Muscle of back (tissue), 13 donors: ENCODE measurements around the gene SP7. TPM values are rescaled to one million over a fixed set of nuclear protein-coding genes. Genes with fewer than 3 reads are reported as not detected.
"Not testable (repeated sequence)": the region's sequence is repeated elsewhere in the genome, so short reads cannot be mapped to it uniquely, and the experiment has no call there.

ENCODE experiments used
- DNase-seq, 3 donors: peaks; one replicate each; pipeline versions ENCODE4 v3.0.0 to v3.0.0-alpha.2; 2013
- long read RNA-seq, 9 donors: transcript quantifications; one replicate each; lab custom pipeline, GENCODE V29; 2026
- polyA plus RNA-seq, 10 donors: library from polyadenylated mRNA; unstranded; fragments of 120-200 nt; gene quantifications; one replicate each; pipeline ENCODE4 v1.2.1, GENCODE V29; 2013; ENCODE audit not compliant: insufficient read length in 10 of 10

The SP7 gene
- under 1 TPM in 5 of 10 donors, not detected in 5; 0.10 to 0.22 (median 0.20) TPM for polyA plus RNA-seq
- long read RNA-seq, donor 1, result 0 reads
- long read RNA-seq, donor 2, partial matches to known transcripts, result 255 of 279 reads
- long read RNA-seq, donor 2, other reads (novel, unspliced or antisense), result 24 of 279 reads
- long read RNA-seq, donor 3, result 0 reads
- long read RNA-seq, donor 4, partial matches to known transcripts, result 164 of 203 reads
- long read RNA-seq, donor 4, other reads (novel, unspliced or antisense), result 39 of 203 reads
- long read RNA-seq, donor 5, result 0 reads
- long read RNA-seq, donor 6, partial matches to known transcripts, result 251 of 281 reads
- long read RNA-seq, donor 6, other reads (novel, unspliced or antisense), result 30 of 281 reads
- long read RNA-seq, donor 7, result 0 reads
- long read RNA-seq, donor 8, result 0 reads
- long read RNA-seq, donor 9, result 0 reads

DNA sequence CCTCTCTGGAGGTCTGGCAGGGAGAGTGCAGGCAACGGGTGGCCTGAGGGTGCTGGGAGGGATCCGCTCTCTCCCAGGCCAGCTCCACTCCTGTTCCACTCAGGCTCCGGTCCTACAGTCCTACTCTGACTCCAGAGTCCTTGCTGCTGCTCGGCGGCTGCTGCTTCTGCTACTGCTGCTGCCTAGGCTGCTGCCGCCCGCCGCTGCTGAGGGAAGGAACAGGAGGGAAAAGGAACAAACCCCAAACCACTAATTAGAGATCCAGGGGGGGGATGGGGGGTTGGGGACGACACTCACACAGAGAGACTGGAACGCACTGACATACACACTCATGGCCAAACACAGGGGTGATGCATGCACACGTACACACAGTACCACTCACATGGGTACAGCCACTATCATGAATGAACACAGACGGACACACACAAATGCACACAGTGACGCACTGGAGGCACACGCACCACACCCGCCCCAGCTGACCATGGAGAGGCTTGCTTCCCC is at the start of gene SP7:
Gene SP7, minus strand, starts transcription at position 174 of the 501 bp plus-strand sequence. CDS start 708 bp downstream, outside the sequence.
- DNase-seq, result no peak

DNA sequence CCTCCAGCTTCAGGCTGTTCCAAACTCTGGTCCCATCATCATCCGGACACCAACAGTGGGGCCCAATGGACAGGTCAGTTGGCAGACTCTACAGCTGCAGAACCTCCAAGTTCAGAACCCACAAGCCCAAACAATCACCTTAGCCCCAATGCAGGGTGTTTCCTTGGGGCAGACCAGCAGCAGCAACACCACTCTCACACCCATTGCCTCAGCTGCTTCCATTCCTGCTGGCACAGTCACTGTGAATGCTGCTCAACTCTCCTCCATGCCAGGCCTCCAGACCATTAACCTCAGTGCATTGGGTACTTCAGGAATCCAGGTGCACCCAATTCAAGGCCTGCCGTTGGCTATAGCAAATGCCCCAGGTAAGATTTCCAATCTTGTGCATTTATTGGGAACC is 47.1 kb upstream of the SP7 start:
- no peak for DNase-seq

DNA sequence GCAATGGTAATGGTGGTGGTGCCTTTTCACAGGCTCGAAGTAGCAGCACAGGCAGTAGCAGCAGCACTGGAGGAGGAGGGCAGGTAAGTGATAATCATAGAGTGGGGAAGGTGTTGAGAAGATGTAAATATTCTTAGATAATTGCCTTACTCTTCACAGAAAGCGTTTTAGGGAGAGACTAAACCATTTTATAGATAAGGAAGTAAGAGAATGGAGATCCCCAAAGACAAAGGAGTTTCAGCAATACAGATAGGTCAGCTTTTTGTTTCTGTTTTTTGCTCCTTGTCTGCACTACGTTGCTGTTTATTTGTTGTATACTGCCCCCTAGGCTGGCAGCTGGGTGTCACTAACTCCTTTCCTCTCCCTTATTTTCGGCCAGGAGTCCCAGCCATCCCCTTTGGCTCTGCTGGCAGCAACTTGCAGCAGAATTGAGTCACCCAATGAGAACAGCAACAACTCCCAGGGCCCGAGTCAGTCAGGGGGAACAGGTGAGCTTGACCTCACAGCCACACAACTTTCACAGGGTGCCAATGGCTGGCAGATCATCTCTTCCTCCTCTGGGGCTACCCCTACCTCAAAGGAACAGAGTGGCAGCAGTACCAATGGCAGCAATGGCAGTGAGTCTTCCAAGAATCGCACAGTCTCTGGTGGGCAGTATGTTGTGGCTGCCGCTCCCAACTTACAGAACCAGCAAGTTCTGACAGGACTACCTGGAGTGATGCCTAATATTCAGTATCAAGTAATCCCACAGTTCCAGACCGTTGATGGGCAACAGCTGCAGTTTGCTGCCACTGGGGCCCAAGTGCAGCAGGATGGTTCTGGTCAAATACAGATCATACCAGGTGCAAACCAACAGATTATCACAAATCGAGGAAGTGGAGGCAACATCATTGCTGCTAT is 45.8 kb upstream of the SP7 start:
- peak in 1 of 3 donors; percentile 43 for DNase-seq

DNA sequence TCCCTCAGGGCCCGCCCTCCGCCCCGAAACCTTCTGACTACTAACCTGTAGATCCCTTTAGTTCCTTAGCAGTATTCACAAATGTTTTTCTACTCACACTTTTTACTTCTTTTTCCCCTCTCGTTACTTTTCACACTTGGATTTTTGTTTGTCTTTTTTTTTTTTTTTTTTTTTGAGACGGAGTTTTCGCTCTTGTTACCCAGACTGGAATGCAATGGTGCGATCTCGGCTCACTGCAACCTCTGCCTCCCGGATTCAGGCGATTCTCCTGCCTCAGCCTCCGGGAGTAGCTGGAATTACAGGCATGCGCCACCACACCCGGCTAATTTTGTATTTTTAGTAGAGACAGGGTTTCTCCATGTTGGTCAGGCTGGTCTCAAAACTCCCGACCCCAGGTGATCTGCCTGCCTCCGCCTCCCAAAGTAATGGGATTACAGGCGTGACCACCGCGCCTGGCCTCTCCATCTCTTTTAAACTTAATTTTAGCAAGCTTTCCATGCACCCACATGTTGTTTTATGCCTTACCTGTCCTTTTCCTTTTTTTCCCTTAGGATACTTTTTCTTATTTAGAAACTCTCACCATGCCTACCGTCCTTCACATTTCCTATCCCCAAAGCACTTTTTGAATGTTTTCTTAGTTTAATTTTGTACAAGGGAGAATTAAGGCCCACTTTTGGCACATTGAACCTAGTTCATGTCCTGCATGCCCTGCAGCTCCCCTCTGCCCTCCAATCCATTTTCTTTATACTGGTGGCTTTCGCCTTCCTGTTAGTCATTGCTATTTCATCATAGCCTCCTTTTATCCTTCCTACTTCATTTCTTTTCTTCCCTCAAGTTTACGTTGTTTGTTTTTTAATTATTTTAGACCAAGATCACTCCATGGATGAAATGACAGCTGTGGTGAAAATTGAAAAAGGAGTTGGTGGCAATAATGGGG is 44.9 kb upstream of the SP7 start:
- DNase-seq, result no peak

DNA sequence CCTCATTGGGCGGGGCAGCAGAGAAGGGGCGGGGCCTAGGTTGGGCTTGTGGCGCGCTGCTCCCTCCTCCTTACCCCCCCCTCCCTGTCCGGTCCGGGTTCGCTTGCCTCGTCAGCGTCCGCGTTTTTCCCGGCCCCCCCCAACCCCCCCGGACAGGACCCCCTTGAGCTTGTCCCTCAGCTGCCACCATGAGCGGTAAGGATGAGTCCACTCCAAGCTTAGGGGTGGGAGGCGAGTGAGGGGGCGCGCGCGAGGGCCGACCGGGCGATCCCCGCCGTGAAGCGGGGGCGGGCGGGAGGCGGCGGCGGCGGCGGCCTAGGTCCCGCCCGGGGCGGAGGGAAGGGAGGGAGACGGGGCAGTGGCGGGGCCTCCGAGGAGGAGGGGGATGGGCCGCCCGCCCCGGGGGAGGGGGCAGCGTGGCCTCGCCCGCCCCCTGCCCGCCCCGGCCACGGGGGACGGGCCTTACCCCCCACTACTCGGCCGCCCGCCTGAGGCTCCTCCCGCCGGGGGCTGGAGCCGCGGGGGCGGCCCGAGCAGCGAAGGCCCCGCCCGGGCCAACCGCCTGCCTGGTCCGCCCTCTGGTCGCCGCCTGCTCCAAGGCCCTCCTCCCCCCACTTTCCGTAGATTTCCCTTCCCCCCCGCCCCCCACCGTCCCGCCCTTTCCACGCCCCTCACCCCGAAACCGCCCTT is 44.1 kb upstream of the SP7 start, which contains the start of gene SP1:
Gene SP1, plus strand, starts transcription at position 73 of the 690 bp plus-strand sequence. Its CDS starts 116 bp downstream, at position 189.
- peak; percentile 94 to 96 (median 96) for DNase-seq

DNA sequence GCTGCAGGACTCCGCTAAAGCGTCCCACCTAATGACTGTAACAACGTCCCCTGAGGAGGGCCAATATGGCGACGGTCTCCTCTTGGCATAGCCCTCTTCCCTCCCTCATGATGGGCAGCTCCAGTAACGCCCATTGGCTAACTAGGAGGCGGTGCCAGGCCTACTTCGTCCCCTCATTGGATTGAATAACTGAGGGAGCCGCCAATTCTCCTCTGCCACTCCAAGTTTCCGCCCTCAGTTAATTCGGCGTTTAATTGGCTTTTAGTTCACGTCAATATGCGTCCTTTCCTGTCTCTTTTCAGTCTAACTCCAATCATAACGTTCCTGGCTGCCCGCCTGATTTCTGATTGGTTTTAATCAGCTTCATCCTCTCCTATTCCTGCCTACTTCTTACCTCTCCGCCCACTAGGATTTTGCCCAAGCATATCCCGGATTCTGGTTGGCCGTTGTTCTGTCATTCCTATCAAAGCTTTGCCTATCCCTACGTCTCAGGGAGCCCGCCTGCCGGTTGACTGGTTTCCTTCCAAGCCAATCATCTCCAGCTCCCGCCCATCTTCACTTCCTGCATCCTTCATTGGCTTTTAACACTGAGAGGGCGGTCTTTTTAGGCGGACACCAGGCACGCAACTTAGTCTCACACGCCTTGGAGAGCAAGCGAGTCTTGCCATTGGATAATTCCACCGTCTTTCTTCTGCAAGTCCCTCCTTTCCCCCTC is 43.4 kb upstream of the SP7 start:
- peak; percentile 100 for DNase-seq

DNA sequence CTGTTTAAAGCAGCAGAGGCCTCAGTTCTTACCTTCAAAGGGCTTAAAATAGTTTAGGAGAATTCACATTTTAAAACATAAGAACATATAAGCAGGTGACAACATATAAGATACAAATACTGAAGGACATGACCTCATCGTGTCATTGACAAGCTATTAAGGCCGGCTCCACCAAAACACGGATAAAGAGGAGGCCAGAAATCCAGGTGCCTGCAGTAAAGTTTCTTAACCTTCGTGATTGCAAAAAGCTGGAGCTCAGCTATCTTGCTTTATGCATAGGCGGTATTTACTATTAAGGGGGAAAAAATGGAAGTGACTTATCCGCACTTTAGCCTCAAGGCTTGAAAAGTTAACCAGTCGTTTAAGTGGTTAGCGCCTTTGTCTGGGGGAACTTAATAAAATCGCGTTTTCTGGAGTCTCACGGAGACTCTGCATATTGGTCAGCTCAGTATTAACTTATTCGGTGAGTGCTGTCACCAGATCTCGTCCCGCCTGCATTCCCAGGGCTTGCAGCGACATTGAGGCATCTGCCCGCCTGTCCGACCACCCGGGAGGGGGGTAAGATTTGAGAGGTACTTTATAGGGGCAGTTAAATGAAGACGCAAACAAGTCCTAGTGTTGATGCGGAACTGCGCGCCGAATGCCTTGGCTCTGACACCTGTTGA is 42.7 kb upstream of the SP7 start:
- DNase-seq, result no peak

DNA sequence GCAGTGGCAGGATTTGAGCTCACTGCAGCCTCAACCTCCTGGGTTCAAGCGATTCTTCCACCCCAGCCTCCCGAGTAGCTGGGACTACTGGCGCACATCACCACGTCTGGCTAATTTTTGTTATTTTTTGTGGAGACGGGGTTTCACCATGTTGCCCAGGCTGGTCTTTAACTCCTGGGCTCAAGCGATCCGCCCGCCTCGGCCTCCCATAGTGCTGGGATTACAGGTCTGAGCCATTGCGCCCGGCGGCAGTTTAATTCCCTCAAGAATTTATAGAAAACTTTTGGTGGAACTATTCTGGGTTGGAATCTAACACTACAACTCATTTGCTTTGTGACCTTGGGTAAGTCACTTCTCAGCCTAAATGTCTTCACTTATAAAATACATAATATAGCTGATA is 42.1 kb upstream of the SP7 start:
- DNase-seq, result no peak

DNA sequence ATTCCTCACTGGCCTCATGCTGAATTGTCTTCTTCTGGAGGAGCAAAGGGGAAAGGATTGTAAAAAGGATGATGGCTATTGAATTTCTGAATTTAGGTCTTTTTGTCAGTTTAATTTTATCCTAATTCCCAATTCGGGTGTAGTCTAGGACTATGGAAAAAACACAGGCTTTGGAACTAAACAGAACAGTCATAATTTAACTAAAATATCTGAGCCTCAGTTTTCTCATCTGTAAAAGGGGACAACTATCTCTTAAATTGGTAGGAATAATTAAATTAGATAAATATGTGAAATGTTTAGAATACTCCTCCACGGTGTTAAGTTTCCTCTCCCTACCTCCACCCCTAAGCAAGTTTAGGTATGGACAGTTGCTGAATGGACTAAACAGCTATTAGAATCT is 40.6 kb upstream of the SP7 start:
- no peak for DNase-seq

DNA sequence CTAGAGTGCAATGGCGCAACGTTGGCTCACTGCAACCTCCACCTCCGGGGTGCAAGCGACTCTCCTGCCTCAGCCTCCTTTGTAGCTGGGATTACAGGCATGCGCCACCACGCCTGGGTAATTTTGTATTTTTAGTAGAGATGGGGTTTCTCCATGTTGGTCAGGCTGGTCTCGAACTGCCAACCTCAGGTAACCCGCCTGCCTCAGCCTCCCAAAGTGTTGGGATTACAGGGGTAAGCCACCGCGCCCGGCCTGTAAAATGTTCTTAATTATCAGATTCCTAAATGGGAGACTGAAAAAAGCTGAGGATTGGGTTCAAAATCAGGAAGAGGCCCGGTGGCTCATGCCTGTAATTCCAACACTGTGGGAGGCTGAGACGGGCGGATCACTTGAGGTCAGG is 38.1 kb upstream of the SP7 start:
- DNase-seq, result not testable (repeated sequence)

DNA sequence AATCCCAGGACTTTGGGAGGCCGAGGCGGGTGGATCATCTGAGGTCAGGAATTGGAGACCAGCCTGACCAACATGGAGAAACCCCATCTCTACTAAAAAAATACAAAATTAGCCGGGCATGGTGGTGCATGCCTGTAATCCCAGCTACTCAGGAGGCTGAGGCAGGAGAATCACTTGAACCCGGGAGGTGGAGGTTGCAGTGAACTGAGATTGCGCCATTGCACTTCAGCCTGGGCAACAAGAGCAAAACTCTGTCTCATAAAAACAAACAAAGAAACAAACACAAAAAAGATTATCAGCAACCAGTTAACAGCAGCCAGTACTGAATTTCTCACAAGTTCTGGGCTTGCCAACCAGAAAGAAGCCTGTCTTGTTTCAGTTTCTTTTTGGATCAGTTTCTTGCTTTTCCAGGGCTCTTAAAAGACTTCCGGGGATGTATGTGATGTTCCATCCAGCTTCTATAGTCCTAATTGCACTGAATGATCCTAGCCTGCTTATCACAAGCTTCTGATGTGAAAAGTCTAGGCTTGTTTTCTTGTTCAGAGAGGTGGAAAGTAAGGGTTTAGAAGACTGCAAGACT is 37.5 kb upstream of the SP7 start:
- not testable (repeated sequence) for DNase-seq

DNA sequence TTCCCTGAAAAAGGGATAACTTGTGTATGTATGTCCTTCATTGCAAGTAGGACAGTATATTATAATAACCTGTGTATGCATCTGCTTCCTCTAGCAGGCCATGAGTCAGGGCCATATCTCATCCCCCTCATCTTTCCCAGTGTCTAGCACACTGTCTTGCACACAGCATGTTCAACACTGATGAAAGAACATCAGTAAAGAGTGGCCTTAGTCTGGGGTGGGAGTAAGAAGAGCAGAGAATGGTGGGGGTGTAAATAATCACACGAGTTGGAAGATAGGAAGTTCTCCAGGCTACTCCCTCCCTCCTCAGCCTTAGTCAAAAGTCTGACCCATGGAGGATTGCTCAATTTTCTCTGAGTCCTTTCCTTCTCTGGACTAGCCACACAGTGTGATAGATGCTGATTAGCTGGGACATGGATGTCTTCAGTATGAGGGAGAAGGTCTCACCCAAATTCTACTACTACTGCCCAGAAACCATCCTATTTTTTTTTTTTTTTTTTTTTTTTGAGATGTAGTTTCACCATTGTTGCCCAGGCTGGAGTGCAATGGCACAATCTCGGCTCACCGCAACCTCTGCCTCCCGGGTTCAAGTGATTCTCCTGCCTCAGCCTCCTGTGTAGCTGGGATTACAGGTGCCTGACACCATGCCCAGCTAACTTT is 29.2 kb upstream of the SP7 start:
- DNase-seq, result no peak

DNA sequence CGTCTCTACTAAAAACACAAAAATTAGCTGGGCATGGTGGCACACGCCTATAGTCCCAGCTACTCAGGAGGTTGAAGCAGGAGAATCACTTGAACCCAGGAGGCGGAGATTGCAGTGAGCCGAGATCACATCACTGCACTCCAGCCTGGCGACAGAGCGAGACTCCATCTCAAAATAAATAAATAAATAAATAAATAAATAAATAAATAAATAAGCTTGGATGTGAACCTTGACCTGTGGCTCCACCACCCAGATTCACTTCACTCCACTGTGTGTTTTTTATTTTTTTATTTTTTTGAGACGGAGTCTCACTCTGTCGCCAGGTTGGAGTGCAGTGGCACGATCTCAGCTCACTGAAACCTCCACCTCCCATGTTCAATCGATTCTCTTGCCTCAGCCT is 25.5 kb upstream of the SP7 start:
- not testable (repeated sequence) for DNase-seq

DNA sequence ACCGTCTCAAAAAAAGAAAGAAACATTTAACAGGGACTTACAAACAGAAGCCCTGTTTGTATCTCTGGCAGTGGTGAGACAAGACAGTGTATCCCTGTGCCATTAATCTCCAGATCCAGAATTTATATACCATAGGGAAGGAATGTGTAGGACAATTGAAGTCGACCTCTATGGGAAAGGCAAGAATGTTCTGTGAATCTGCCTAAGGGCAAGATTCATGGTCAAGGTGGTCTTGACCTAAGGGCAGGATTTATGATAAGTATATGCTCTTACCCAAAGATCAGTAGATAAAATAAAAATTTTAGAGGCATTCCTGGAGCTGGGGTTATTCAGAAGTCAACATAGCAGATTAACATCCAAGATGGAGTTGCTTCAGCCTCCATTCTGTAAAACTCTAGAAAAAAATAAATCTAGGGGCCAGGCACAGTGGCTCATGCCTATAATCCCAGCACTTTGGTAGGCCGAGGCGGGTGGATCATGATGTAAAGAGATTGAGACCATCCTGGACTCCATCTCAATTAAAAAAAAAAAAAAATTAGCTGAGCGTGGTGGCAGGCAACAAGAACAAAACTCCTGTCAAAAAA is 22.8 kb upstream of the SP7 start:
- no peak for DNase-seq

DNA sequence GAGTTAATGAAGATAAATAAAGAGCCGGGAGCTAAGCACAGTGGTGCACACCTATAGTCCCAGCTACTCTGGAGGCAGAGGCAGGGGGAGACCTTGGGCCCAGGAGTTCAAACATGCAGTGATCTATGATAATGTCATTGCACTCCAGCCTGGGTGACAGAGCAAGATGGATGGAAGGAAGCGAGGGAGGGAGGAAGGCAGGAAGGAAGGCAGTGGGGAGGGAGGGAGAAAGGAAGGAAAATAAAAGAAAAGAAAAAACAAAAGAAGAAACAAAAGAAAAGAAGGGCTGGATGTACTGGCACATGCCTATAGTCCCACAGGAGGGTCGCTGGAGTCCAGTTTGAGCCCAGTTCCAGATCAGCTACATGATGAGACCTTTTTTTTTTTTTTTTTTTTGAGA is 19.0 kb upstream of the SP7 start:
- DNase-seq, result no peak

DNA sequence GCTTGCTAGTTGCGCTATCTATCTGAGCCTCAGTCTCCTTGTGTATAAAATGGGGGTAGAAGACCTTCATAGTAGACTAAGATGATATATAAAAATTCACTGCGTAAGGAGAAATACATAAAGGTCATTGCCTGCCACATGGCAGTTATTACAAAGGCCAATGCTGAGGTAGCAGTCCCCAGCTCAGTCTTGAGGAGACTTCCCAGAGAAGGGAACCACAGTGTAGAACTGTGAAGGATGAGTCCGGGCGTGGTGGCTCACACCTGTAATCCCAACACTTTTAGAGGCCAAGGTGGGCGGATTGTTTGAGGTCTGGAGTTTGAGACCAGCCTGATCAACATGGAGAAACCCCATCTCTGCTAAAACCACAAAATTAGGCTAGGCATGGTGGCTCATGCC is 17.1 kb upstream of the SP7 start:
- DNase-seq, result no peak

DNA sequence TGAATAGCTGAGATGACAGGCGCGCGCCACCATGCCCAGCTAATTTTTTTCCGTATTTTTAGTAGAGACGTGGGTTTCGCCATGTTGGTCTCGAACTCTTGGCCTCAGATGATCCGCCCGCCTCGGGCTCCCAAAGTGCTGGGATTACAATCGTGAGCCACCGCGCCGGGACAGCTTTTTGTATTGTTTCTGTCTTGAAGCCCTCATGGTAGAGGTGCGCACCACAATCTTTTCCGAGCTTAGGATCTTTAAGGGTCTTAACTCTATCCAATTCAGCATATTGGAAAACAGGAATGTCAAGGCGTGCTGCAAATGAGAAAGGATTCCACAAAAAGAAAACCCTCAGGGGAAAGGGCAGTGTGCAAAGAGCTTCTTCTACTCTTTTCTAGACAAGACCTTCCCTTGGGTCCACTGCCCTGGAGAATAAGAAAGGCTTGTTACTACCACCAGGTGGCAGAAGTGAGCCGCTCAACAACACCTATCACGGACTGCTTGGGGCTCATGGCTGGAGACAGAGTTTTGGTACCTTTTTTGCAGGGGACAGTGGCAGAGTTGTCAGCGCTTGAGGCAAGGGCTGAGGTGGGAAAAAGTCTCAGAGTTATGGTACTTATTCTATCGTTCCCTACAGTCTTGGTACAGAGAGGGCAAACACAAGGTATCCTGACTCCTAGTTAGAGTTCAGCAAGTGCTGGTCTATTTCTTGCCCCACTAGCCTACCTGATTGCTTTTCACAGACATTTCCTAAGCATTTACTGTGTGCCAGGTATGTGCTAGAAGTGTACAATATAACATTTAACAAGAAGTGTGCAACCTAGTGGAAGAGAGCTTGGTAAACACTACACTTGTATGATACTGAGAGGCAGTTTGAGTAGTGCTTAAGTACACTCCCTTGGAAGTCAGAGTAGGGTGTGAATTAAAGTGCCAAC is 16.4 kb upstream of the SP7 start:
- DNase-seq, result peak; percentile 82 to 91 (median 89)
